ENCODE results near the gene MTA3.

DNA sequence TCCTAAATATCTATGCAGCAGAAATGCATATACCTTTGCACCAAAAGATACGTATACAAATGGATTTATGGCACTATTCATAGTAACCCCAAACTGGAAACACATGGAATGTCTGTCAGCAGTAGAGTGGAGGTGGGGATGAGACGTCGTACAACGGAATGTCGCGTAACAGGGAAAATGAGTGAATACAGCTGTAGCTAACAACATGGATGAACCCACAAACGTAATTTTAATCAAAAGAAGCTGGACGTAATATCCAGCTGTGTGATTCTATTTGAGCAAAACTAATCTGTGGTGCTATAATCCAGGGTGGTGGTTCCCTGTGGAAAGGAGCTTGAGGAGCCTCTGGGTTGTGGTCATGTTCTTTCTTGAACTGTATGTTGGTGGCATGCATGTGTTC, 89.9 kb downstream of the MTA3 start:
- TF ChIP-seq, protein P1, sequence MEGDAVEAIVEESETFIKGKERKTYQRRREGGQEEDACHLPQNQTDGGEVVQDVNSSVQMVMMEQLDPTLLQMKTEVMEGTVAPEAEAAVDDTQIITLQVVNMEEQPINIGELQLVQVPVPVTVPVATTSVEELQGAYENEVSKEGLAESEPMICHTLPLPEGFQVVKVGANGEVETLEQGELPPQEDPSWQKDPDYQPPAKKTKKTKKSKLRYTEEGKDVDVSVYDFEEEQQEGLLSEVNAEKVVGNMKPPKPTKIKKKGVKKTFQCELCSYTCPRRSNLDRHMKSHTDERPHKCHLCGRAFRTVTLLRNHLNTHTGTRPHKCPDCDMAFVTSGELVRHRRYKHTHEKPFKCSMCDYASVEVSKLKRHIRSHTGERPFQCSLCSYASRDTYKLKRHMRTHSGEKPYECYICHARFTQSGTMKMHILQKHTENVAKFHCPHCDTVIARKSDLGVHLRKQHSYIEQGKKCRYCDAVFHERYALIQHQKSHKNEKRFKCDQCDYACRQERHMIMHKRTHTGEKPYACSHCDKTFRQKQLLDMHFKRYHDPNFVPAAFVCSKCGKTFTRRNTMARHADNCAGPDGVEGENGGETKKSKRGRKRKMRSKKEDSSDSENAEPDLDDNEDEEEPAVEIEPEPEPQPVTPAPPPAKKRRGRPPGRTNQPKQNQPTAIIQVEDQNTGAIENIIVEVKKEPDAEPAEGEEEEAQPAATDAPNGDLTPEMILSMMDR (IDR thresholded peaks at IDR 0.05; ENCODE audit: low read length) = no peak
- no peak for TF ChIP-seq EZH2 (IDR thresholded peaks at IDR 0.05; ENCODE audit: borderline replicate concordance, low read length)

Measured in OCI-LY1 (cell line).